GM18951 (cell line): ENCODE measurements around the gene DRC7.

Experiments used
- POLR2A ChIP-seq: IDR thresholded peaks from 4 replicates; pipeline ENCODE4 v1.6.1; 2011; ENCODE audit warnings: mild to moderate bottlenecking; ENCODE audit not compliant: insufficient read length, insufficient read depth; ENCODE audit errors: extremely low read depth
- in situ Hi-C: fragments of 300-500 bp; cut with MboI; formaldehyde crosslinking; loops from one replicate; pipeline ENCODE4 v1.12.0; 2022; ENCODE audit warnings: low sequenced_read_pairs, mixed read lengths, inconsistent platforms; ENCODE audit not compliant: unreplicated experiment

Gene DRC7

DNA sequence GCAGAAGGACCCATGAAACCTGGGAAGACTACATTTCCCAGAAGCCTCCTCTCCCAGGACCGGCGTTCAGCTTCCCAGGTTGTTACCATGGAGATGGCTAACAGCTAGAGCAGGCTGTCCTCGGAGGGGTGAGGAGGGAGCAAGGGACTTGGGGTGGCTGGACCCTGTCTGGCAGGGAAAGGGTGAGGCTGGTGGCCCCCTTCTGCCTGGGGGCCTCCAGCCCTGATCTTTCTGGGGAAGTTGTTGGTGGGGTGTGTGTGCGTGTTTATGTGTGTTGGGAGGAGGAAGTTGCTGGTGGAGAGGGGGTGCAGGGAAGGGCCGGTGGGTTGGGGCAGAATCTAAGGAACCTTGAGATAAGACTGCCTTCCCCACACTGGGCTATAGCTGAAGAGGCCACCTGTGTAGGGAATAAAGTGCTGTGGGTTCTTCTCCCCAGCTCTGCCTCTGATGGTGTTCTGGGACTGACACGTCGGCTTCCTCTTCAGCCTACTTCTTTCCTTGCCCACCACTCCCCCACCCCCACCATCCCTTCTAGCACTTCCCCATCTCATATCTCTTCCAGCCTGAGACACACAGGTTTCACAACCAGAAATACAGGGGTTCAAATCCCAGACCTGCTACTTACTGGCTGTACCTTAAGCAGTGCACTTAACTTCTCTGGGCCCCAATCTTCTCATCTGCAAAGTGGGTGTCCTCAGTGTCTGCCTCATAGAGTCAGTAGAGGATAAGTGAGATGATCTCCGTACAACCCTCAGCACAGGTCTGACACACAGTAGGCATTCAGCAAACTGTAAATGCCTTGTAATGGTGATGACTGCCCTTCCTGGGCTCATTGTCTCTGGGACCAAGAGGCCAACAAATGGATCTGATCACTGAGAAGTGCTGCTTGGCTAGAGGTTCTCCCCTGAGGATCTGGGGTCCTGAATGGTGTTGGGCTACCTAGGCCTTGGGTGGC, at the start of gene DRC7:
Gene DRC7, plus strand, starts transcription at position 82 of the 955 bp plus-strand sequence. CDS start 3,144 bp downstream, outside the sequence.
- TF ChIP-seq POLR2A, result no peak
- in situ Hi-C loops, result no loop called here

- TF ChIP-seq POLR2A, result no peak
- in situ Hi-C loops, result no loop called here
Observed at GRCh38 chr16:57645169-57645568, 49.4 kb upstream of the DRC7 start.

GRCh38 chr16:57645691-57646387, 48.8 kb upstream of the DRC7 start:
- in situ Hi-C loops, result no loop called here
- TF ChIP-seq POLR2A, result no peak

DNA sequence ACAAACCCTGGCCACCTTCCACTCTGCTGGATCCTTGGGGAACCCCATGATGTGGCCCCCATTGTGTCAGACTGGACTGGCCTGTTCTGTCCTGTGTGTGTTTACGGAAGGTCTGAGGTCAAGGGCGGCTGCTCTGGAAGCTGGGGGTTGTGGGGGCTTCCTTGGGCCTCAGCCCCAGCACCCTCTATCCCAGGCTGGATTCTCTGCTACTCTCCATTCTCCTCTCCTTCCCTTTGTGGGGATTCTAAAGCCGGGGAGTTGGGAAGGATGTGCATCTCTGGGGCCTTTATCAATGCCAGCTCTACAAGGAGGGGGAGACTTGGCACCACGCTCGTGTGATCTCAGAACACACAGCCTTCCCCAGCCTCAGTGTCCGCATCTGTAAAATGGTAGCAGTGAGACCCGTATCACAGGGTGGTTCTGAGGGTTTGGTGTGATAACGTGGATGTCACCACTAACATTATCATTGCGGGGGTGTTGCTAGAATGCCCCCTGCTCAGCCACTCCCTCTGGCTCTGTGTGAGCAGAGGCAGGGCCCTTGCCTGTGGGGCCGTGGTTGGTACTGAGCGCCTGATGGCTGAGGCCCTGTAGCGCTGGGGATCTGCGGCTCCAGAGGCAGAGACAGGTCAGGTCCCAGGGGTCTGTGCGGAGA, 48.1 kb upstream of the DRC7 start:
- no peak for TF ChIP-seq POLR2A
- in situ Hi-C loops, result no loop called here

DNA sequence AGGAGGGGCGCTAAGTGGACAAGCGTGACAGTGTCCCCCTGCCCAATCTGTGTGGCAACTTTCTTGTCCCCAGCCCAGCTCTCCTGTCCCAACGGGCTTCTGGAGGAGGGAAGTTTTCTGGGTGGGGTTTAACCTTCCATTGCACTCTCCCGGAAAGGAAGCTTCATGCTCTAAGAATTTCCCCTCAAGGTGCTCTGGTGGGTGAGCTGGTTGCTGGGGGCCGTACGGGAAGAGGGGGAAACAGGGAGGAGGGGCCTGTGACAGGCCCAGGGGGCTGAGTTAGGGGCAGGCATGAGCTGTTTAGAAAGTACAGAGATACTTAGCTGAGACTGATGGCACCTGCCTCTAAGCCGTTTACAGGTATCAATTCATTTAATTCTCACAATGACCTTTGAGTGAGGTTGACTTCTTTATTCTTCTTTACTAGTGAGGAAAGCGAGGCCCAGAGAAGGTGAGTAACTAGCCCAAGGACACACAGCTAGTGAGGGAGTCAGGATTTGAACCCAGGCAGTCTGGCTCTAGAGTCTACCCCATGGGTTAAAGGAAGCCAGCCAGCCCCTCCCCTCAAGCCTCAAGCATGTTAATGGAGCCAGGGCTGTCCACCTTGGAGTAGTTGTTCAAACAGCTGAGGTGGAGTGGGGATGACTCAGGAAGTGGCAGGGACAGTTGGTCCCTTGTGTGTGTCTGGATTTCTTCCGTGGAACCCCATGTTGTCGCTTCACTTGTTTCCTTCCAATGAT, 47.3 kb upstream of the DRC7 start:
- in situ Hi-C loops, result no loop called here
- TF ChIP-seq POLR2A, result no peak

DNA sequence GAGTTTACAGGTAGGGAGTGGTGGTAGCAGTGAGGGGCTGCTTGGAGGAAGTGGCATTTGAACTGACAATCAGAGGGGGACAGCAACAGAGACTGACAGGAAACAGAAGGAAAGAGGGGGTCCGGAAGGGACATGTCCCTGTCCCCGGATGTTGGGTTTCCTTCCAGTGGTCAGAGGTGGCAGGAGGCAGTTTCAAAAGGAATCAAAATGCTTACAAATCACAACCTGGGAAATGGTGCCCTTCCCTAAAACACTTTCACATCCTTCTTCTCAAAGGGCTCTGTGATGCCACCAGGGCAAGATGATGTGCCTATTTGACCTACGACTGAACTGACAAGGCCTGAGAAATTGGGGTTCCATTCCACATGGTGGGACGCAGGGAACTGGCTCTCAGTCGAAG, 46.5 kb upstream of the DRC7 start:
- TF ChIP-seq POLR2A, result no peak
- in situ Hi-C loops, result no loop called here

GRCh38 chr16:57648581-57649442, 45.8 kb upstream of the DRC7 start:
- TF ChIP-seq POLR2A, result no peak
- in situ Hi-C loops, result no loop called here

DNA sequence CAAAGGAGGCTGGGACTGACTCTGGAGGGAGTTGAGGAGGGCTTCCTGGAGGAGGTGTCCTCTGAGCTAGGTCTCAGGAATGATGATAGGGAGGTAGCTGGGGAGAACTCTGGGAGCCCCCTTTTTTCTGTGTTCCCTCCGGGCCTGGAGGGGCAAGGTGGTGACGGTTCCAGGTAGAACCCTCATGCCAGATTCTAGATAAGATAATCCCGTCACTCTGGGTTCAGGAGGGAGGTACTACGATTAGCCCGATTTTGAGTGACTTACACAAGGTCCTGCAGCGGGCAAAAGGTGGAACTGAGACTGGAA, 45.2 kb upstream of the DRC7 start:
- in situ Hi-C loops, result no loop called here
- no peak for TF ChIP-seq POLR2A

GRCh38 chr16:57649846-57650245, 44.8 kb upstream of the DRC7 start:
- TF ChIP-seq POLR2A, result no peak
- in situ Hi-C loops, result loop anchor here (5.0 kb wide), 1 partner anchor 67 kb away; no protein-coding TSS in a partner anchor

- TF ChIP-seq POLR2A, result no peak
- in situ Hi-C loops, result loop anchor here (5.0 kb wide), 1 partner anchor 66 kb away; no protein-coding TSS in a partner anchor
Observed at GRCh38 chr16:57651344-57652333, 43.0 kb upstream of the DRC7 start.
